Measurements from ENCODE around the gene SGSM2. TPM values are rescaled to one million over a fixed set of nuclear protein-coding genes. Genes with fewer than 3 reads are reported as not detected.

SGSM2 gene
- total and polyA plus RNA-seq, 8 donors: 43.6 to 116 (median 87.8) TPM

DNA sequence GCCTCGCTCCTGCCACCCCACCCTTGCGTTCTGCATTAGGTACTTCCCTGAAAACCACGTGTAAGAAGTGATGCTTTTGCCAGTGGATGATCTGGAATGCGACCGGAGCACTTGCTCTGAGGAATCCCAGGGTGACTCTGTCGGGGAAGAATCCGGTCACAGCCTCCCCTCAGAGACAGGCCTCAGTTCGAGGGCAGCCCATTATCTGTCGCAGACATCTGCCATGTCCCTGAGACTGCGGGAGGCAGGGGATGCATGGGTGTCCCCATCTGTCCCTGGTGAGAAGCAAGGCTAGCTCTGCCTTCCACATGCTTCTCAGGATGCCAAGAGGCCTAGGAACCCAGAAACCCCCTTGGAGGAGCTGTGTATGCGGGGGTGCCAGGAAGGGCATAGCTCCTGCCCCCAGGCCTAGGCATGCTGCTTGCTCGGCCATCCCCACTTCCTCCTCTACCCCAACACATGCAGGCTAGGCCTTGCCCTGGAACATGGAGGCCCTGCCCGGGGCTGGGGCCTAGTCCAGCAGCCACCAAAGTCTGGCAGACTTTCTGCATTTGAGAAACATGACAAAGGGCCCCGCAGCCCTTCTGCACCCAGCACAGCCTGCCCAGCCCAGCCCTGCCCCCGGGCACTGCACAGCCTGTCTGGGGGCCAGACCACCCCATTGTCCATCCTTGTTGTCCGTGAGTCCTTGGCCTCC lies 43.1 kb downstream of the SGSM2 start:
- peaks cover 5 to 8% of the 10 kb centered on the region in 2 donors for H3K4me1 ChIP-seq
- TF ChIP-seq, protein P1, sequence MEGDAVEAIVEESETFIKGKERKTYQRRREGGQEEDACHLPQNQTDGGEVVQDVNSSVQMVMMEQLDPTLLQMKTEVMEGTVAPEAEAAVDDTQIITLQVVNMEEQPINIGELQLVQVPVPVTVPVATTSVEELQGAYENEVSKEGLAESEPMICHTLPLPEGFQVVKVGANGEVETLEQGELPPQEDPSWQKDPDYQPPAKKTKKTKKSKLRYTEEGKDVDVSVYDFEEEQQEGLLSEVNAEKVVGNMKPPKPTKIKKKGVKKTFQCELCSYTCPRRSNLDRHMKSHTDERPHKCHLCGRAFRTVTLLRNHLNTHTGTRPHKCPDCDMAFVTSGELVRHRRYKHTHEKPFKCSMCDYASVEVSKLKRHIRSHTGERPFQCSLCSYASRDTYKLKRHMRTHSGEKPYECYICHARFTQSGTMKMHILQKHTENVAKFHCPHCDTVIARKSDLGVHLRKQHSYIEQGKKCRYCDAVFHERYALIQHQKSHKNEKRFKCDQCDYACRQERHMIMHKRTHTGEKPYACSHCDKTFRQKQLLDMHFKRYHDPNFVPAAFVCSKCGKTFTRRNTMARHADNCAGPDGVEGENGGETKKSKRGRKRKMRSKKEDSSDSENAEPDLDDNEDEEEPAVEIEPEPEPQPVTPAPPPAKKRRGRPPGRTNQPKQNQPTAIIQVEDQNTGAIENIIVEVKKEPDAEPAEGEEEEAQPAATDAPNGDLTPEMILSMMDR (IDR thresholded peaks at IDR 0.05): no peak
- no peak overlapping the region for H3K4me3 ChIP-seq
- intact Hi-C loops (cut with DNase I): loop anchor here in 1 of 2 donors (5.0 kb wide), 1 partner anchor 37 kb away; no protein-coding TSS in a partner anchor
- no peaks in the 10 kb centered on the region for H3K27me3 ChIP-seq
- no peak for DNase-seq
- H3K9me3 ChIP-seq: no peaks in the 10 kb centered on the region
- H3K36me3 ChIP-seq: peaks cover 0 to 55% of the 10 kb centered on the region in 2 donors
- no peak for ATAC-seq
- no peak overlapping the region for H3K27ac ChIP-seq

DNA sequence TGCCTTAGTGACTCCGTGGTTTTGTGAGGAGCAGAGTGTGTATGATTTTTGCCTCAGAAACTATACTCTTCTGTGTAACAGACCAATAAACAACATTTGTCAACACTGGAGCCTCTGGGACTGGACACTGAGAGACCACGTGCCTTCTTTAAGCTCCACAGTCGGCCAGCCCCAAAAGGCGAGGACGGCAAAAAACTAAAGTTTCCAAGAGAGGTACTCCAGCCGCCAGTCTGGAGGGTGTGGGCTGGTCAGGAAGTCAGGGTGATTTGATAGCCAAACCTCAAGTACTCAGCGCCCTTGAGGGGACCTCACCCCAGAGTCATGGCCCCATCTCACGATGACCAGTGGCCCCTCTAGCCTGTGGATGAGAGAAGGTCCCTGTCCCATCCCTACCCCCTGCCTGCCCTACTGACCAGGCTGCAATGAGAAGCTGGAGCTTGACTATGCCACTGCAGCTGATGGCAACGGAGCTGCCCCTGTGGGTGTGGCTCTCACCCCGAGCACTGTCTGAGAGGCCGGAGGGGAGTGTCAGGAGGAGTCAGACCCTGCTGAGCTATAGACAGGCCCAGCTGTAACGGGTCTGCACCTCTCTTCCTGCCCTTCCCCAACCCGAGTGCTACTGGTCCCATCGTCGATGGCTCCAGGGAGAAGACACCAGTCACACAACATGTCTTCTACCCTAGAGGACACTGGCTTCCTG lies 43.8 kb downstream of the SGSM2 start:
- peak in 1 of 4 donors; percentile 62 for DNase-seq
- peaks cover 5 to 8% of the 10 kb centered on the region in 2 donors for H3K4me1 ChIP-seq
- no peaks in the 10 kb centered on the region for H3K27me3 ChIP-seq
- H3K36me3 ChIP-seq: peaks cover 0 to 55% of the 10 kb centered on the region in 2 donors
- no peak overlapping the region for H3K4me3 ChIP-seq
- ATAC-seq: peak; percentile 58
- H3K9me3 ChIP-seq: no peaks in the 10 kb centered on the region
- no peak overlapping the region for H3K27ac ChIP-seq
- TF ChIP-seq, protein P1 (IDR thresholded peaks at IDR 0.05): no peak
- intact Hi-C loops (cut with DNase I): loop anchor here in 1 of 2 donors (5.0 kb wide), 1 partner anchor 36 kb away; no protein-coding TSS in a partner anchor

DNA sequence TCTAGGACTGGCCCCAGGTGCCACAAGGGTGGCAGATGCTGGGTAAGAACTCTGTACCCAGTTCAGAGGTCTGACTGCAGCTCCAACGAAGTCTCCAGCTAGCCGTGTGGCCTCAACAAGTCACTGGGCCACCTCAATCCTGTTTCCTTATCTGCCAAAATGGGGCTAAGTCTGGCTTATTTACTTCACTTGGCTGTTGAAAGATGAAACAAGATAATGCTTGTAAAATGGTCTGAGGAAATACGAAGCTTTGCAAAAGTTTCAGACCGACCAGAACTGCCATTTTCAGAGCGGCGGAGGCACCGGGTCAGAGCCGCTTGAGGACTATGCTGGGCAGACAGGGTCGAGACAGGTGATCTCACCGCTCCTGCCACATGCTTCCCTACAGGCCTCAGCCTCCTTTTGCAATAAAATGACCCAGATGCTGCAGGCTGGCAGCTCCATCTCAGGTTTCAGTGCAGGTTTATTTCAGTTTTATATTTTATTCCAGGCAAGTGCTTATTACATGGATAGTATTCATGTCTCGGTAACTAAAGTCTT lies 46.4 kb downstream of the SGSM2 start:
- intact Hi-C loops (cut with DNase I): loop anchor here in 1 of 2 donors (5.0 kb wide), 1 partner anchor 34 kb away; no protein-coding TSS in a partner anchor
- Histone ChIP-seq H3K36me3 (peaks cover 0 to 52% of the 10 kb centered on the region in 2 donors), H3K27ac (peak overlapping the region in 1 of 2 donors; percentile 33), H3K4me1 (peaks cover 5 to 8% of the 10 kb centered on the region in 2 donors), H3K27me3 (no peaks in the 10 kb centered on the region), H3K9me3 (no peaks in the 10 kb centered on the region), H3K4me3 (no peak overlapping the region)
- ATAC-seq (no peak), DNase-seq (no peak)
- TF ChIP-seq, protein P1 (IDR thresholded peaks at IDR 0.05): no peak

DNA sequence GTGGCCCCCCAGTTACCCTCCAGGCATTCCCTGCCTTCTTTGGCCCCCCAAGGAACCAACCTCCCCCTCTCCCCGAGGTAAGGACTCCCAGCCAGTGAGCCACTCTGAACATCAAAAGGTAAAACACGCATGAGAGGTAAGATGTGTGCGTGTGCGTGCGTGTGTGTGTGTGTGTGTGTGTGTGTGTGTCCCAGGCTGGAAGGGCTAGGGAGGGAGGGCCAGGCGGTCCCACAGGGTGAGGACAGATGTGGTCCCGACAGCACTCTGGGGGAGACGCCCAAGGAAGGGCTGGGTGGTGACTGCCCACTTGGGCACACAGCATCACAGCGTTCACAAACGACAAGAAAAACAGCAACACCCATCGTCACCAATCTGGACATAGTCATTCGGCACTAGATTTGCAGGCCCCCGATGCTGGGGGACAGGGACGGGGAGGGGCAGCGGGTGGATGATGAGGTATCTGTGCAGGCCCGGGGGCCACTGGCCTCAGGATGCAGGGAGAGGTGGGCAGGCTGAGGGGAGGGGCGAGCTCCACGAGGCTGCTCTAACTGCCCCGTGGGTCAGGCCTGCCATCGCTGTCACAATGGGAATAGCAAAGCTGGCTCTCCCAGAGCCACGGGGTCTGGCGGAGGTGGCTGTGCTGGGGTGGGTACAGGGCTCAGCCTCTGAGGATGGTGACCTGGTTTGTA lies 47.3 kb downstream of the SGSM2 start:
- peaks cover 5 to 13% of the 10 kb centered on the region in 2 donors for H3K4me1 ChIP-seq
- no peak overlapping the region for H3K4me3 ChIP-seq
- TF ChIP-seq, protein P1 (IDR thresholded peaks at IDR 0.05): no peak
- ATAC-seq (no peak), DNase-seq (no peak)
- H3K27me3 ChIP-seq: no peaks in the 10 kb centered on the region
- peaks cover 0 to 47% of the 10 kb centered on the region in 2 donors for H3K36me3 ChIP-seq
- H3K27ac ChIP-seq: no peak overlapping the region
- no peaks in the 10 kb centered on the region for H3K9me3 ChIP-seq
- intact Hi-C loops (cut with DNase I): loop anchor here in 1 of 2 donors (5.0 kb wide), 1 partner anchor 33 kb away; no protein-coding TSS in a partner anchor

Data from left lung (tissue), 10 donors.